ENCODE results near the gene FBXO15.

FBXO15 gene

DNA sequence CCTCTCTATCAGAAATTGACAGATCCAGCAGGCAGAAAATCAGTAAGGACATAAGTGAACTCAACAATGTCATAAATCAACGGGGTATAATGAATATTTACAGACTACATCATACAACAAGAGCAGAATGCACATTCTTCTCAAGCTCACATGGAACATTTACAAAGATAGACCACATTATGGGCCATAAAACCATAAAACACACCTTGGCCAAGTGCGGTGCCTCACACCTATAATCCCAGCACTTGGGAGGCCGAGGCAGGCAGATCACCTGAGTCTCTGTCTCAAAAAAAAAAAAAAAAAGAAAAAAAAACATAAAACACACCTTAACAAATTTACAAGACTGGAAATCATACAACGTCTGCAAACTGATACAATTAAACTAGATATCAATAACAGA is 36.7 kb downstream of the FBXO15 start:
- DNase-seq (ENCODE audit: low read depth) = no peak

GRCh38 chr18:74110149-74110548 is 37.5 kb downstream of the FBXO15 start:
- no peak for DNase-seq (ENCODE audit: low read depth)

- no peak for DNase-seq (ENCODE audit: low read depth)
Measured at GRCh38 chr18:74108460-74108859, 39.2 kb downstream of the FBXO15 start.

DNA sequence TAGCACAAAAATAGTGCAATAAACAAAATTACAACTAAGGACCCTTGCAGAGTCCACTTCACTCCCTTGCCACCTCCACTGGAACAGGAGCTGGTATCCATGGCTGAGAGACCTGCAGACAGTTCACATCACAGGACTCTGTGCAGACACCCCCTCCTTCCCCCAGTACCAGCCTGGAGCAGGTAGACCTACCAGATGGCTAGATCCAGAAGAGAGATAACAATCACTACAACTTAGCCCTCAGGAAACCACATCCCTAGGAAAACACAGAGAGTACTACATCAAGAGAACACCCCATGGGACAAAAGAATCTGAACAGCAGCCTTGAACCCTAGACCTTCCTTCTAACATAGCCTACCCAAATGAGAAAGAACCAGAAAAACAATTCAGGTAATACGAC is 49.8 kb downstream of the FBXO15 start:
- no peak for DNase-seq (ENCODE audit: low read depth)

DNA sequence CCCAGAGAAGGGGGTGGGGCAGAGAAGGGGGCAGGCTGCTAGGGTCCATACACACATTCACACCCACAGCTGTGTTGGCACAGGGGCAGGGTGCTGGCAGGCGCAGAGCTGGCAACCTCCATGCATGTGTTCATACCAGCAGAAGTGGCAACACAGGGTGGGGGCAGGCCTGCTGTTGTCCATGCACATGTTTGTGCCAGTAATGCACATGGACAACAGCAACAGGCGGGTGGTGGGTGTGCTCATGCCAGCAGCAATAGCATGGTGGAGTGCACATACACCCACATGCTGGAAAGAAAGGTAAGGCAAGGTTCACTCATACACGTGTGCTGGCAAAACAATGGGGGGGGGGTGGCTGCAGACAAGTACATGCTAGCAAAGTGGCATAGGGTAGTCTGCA is 54.7 kb downstream of the FBXO15 start:
- no peak for DNase-seq (ENCODE audit: low read depth)

DNA sequence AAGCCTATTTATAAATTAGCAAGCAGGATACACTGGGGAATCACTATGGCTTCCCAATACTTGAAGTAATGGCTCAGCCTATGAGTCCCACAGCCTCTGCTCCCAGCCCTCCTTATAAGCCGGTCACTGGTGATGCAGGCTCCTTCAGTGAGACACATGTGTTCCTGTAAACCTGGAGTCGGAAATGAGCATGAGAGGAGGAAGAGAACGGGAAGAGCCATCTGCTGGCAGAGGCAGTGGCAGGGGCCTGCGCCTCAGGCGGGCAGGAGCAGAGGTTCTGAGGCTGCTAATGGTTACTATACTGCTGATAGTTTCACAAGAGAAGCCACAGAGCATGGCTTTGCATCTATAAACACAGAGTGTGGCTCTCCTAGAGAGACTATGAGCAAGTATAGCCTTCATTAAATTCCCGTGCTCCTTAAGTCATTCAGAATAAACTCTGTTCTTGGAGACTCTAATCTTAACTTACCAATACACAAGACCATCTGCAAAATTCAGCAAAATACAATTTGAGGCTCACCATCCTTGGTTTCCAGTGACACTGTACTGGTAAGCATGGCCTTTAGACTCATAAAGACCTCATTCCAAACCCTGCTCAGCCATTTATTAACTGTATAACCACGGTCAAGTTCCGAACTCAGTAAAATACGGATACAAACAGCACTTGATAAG is 63.3 kb downstream of the FBXO15 start:
- DNase-seq (ENCODE audit: low read depth) = no peak

DNA sequence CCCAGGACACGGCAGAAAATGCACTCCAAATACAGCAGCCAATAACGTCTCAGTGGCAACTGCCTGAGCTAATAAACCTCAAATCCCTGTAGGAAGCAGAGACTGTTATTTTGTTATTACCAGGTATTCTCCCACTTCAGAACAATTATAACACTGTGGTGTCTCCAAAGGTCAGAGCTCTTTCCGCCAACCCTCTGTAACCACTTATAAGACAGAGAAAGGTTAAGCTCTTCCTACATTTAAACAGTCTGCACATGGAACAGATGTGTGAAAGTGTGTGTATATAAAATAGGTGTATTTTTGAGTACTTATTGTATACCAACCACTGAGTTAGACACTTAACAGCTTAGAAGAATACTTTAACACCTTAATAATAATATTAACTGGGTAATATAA is 64.1 kb downstream of the FBXO15 start:
- no peak for DNase-seq (ENCODE audit: low read depth)

- DNase-seq (ENCODE audit: low read depth) = no peak
Measured at GRCh38 chr18:74082742-74083556, 64.7 kb downstream of the FBXO15 start.

GRCh38 chr18:74081966-74082741 is 65.5 kb downstream of the FBXO15 start:
- peak; percentile 11 for DNase-seq (ENCODE audit: low read depth)

DNA sequence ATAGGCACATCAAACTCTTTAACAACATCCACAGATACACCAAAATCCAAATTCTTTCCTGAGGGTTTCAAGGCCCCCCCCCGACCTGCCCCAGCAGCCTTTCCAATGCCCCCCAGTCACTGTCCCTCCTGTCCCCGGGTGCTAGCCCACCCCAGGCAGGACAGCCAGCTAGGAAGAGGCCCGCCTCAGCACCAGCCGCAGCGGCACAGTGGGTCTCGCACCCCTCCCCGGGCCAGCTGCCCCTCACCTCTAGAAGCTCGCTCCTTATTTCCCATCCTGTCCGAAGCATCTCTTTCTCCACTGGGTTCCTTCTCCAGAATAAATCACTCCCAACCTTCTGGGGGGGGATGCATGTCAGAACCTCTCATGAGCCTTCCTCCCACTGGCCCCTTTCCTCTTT is 69.4 kb downstream of the FBXO15 start:
- no peak for DNase-seq (ENCODE audit: low read depth)

GRCh38 chr18:74074668-74075564 is 72.7 kb downstream of the FBXO15 start:
- no peak for DNase-seq (ENCODE audit: low read depth)

- no peak for DNase-seq (ENCODE audit: low read depth)
Measured at GRCh38 chr18:74073957-74074667, 73.5 kb downstream of the FBXO15 start.

DNA sequence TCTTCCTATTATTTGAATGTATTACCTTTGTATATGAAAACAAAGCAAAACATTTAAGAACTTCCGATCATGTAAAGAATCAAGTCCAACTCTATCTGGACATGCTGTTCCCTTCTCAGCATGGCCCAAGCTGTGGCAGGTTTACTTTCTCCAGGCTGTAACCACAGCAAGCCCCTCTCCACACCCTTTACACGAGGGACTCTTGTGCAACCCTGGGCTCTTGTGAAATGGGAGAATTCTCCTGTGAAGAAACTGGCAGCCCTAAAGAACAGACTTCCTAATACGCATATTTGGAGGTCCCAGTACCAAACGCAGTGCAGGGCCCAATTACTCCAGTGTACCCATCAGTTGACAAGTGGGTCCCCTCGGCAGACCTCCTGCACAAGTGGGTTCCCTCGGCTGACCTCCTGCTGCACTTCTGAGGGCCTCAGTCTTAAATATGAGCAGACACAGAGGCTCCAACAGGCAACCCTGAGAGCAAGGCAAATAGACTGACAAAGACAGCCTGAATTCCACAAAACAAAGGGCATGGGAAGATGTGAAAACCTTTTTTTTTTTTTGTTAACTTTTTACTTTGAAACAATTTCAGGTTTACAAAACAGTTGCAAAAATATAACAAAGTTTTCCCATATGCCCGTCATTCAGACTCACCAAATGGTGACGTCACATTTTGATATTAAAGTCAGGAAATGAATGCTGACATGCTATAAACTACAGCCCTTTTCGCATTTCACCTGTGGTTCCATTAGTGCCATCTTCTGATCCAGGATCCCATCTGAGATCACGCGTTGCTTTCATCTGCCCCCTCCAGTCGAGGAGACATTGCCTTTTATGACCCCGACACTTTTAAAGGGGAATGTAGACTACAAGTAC is 78.2 kb downstream of the FBXO15 start:
- no peak for DNase-seq (ENCODE audit: low read depth)

DNA sequence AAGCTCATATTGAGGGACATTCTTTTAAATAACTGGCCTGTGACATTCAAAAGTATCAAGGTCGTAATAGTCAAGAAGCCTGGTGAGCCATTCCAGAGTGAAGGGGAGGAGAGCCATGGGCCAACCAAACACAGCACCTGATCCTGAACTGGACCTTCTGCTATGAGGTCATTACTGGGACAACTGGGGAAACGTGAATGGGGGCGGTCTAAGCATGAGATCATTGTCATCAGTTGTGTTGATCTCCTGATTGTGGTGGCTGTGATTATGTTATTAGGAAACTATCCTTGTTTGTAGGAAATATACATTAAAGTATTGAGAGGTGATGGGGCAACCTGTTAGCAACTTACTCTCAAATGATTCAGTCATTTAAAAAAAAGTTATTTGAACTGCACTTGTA is 79.3 kb downstream of the FBXO15 start:
- no peak for DNase-seq (ENCODE audit: low read depth)

- no peak for DNase-seq (ENCODE audit: low read depth)
Measured at GRCh38 chr18:74066018-74066417, 81.6 kb downstream of the FBXO15 start.

- no peak for DNase-seq (ENCODE audit: low read depth)
Measured at GRCh38 chr18:74065366-74065765, 82.3 kb downstream of the FBXO15 start.

- DNase-seq (ENCODE audit: low read depth) = no peak
Measured at GRCh38 chr18:74064510-74064909, 83.1 kb downstream of the FBXO15 start.

GRCh38 chr18:74063557-74063956 is 84.1 kb downstream of the FBXO15 start:
- no peak for DNase-seq (ENCODE audit: low read depth)

DNA sequence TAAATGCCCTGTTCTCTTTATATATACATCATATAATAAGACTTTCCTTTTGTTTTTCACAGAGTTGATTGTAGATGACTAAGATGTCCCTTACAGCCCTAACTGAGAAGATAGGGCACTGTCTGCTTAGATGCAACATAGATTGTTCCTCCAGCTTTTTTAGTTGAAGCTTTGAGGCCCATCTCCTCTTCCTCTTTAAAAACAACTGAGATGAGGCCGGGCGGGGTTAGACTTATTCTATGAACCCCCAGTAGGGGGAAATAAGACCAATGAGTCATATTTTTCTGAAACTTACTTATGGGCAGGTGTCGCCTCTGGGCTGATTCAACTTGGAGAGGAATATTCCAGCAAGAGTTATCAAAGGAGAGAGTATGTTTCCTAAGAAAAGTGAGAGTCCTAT is 84.6 kb downstream of the FBXO15 start:
- DNase-seq (ENCODE audit: low read depth) = no peak

- DNase-seq (ENCODE audit: low read depth) = no peak
Measured at GRCh38 chr18:74062037-74062436, 85.6 kb downstream of the FBXO15 start.
